T-helper 1 cell treated with Interleukin-12 subunit alpha and Interleukin-12 subunit beta and Interleukin-4 antibody, amounts not matched to agents 30 ng/mL and 1 ng/mL, for 36 hours (primary cell): Measurements from ENCODE around the gene WNT9A. TPM values are rescaled to one million over a fixed set of nuclear protein-coding genes. Genes with fewer than 3 reads are reported as not detected.
"Not testable (repeated sequence)": the region's sequence is repeated elsewhere in the genome, so short reads cannot be mapped to it uniquely, and the experiment has no call there.

ENCODE experiments used
- intact Hi-C: fragments of 100-400 bp; cut with micrococcal nuclease; formaldehyde crosslinking; loops from one replicate; pipeline ENCODE4 v1.15.1; 2024
- total RNA-seq: library from RNA; stranded (reverse); gene quantifications from 2 replicates; pipeline ENCODE4 v1.2.3, GENCODE V29; 2022

The WNT9A gene
- total RNA-seq, 1 donor from 2014 or later, result 0.27 TPM

- intact Hi-C loops, result no loop called here
These were observed 34.9 kb downstream of the WNT9A start for GRCh38 chr1:227912866-227913265.

GRCh38 chr1:227911376-227911775 lies 36.4 kb downstream of the WNT9A start:
- intact Hi-C loops, result no loop called here

GRCh38 chr1:227910511-227911153 lies 37.1 kb downstream of the WNT9A start:
- intact Hi-C loops, result no loop called here

- intact Hi-C loops, result not testable (repeated sequence)
These were observed 37.8 kb downstream of the WNT9A start for GRCh38 chr1:227909923-227910328.

GRCh38 chr1:227909188-227909587 lies 38.5 kb downstream of the WNT9A start:
- intact Hi-C loops, result no loop called here

GRCh38 chr1:227908359-227908758 lies 39.4 kb downstream of the WNT9A start:
- intact Hi-C loops, result no loop called here

GRCh38 chr1:227907439-227908015 lies 40.2 kb downstream of the WNT9A start:
- intact Hi-C loops, result no loop called here

GRCh38 chr1:227906550-227907071 lies 41.1 kb downstream of the WNT9A start:
- intact Hi-C loops, result no loop called here

GRCh38 chr1:227905573-227906487 lies 41.9 kb downstream of the WNT9A start:
- intact Hi-C loops, result no loop called here

- intact Hi-C loops, result no loop called here
These were observed 43.0 kb downstream of the WNT9A start for GRCh38 chr1:227904541-227905335.

- intact Hi-C loops, result no loop called here
These were observed 43.9 kb downstream of the WNT9A start for GRCh38 chr1:227903614-227904501.

- intact Hi-C loops, result no loop called here
These were observed 44.6 kb downstream of the WNT9A start for GRCh38 chr1:227903061-227903521.

GRCh38 chr1:227902641-227902990 lies 45.1 kb downstream of the WNT9A start:
- intact Hi-C loops, result no loop called here

- intact Hi-C loops, result no loop called here
These were observed 45.7 kb downstream of the WNT9A start for GRCh38 chr1:227901906-227902640.

GRCh38 chr1:227901239-227901905 lies 46.4 kb downstream of the WNT9A start:
- intact Hi-C loops, result no loop called here

GRCh38 chr1:227900571-227901051 lies 47.1 kb downstream of the WNT9A start:
- intact Hi-C loops, result no loop called here

GRCh38 chr1:227899820-227900449 lies 47.8 kb downstream of the WNT9A start:
- intact Hi-C loops, result no loop called here

GRCh38 chr1:227899141-227899819 lies 48.5 kb downstream of the WNT9A start:
- intact Hi-C loops, result no loop called here
